ENCODE measurements around the gene ABR.
"Not testable (repeated sequence)": the region's sequence is repeated elsewhere in the genome, so short reads cannot be mapped to it uniquely, and the experiment has no call there.

The ABR gene

GRCh38 chr17:981292-981658 lies 198.5 kb downstream of the ABR start:
- no peak for DNase-seq (ENCODE audit: low spot score)

- peak; percentile 88 for DNase-seq (ENCODE audit: low spot score)
Observed at GRCh38 chr17:980406-981291, 199.1 kb downstream of the ABR start.

DNA sequence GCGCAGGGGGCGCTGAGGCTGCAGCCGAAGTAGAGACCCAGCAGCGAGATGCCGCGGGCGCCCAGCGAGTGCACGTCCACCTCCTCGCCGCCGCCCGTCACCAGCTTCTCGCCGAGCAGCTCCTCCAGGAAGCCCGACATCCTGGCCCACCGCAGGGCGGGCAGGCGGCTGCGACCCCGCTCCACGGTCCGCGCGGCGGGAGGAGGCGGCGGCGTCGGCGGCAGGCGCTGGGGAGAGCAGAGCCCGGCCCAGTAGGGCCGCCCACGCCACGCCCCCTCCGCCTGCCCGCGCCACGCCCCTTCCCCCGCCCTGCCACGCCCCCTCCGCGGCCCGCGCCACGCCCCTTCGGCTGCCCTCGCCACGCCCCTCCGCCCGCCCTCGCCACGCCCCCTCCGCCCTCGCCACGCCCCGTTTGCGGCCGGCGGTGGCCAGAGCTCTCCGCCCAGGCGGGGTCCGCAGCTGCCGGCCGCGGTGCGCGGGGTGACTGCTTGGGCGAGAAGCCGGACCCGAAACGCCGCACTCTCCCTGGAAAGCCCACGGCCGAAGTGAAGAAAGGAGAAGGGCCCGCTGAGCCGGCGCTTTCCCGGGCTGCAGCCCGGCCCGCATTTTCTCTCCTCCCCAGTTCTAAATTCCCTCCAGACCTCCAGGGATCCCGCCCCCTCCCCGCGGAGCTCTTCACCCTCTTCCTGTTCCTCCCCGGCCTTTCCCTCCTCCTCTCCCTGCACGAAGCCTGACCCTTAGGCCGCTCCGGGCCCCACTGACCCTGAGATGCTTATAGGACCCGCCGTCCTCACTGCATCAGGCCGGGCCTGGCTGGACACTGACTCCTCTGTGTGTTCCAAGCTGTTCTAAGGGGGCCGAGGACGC lies 200.0 kb downstream of the ABR start, which contains the start of gene NXN:
Gene NXN (minus strand): TSS at position 238 of the 867 bp plus-strand sequence.
- peak; percentile 59 for DNase-seq (ENCODE audit: low spot score)

DNA sequence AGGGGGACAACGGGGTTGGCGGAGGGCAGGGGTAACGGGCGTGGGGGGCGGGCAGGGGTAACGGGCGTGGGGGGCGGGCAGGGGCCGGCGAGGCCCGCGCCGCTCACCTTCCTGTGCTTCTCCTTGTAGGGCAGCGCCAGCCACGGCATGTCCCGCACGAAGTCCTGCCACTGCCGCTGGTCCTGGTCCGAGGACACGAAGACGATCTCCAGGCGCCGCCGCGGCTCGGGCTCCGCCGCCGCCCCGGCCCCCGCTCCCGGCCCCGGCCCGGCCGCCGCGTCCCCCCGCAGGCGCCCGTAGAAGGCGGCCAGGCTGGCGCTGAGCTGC lies 200.6 kb downstream of the ABR start:
- DNase-seq (ENCODE audit: low spot score): no peak

GRCh38 chr17:978103-979093 lies 201.4 kb downstream of the ABR start:
- DNase-seq (ENCODE audit: low spot score): peak; percentile 9

DNA sequence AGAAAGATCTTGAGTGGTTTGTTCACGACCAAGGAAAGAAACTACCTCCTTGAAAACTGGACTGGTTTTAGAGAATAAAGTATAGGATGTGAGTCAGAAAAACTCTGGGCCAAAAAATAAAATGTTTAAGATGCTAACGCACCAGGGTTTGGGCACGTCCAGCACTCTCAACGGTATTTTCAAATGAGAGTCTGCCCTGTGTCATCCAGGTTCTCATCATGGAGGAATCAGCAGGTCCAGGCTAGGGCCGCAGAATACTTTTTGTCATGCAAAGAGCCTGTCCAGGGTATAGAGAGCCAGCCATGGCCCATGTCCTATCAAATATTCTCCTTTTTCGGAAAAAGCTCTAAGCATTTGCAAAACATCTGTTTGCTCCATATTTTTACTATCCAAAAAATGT lies 202.6 kb downstream of the ABR start:
- no peak for DNase-seq (ENCODE audit: low spot score)

GRCh38 chr17:976312-976711 lies 203.5 kb downstream of the ABR start:
- DNase-seq (ENCODE audit: low spot score): no peak

- no peak for DNase-seq (ENCODE audit: low spot score)
Observed at GRCh38 chr17:975371-975915, 204.3 kb downstream of the ABR start.

GRCh38 chr17:974778-975177 lies 205.0 kb downstream of the ABR start:
- not testable (repeated sequence) for DNase-seq (ENCODE audit: low spot score)

GRCh38 chr17:973053-973452 lies 206.7 kb downstream of the ABR start:
- peak; percentile 49 for DNase-seq (ENCODE audit: low spot score)

DNA sequence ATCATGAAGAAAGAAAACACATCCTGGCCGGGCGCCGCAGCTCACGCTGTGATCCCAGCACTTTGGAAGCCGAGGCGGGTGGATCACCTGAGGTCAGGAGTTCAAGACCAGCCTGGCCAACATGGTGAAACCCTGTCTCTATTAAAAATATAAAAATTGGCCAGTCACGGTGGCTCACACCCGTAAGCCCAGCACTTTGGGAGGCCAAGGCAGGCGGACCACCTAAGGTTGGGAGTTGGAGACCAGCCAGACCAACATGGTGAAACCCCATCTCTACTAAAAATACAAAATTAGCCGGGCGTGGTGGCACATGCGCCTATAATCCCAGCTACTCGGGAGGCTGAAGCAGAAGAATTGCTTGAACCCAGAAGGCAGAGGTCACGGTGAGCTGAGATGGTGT lies 207.9 kb downstream of the ABR start:
- not testable (repeated sequence) for DNase-seq (ENCODE audit: low spot score)

- DNase-seq (ENCODE audit: low spot score): no peak
Observed at GRCh38 chr17:970364-970763, 209.4 kb downstream of the ABR start.

GRCh38 chr17:969811-970355 lies 209.9 kb downstream of the ABR start:
- DNase-seq (ENCODE audit: low spot score): no peak

- DNase-seq (ENCODE audit: low spot score): no peak
Observed at GRCh38 chr17:968812-969730, 210.7 kb downstream of the ABR start.

DNA sequence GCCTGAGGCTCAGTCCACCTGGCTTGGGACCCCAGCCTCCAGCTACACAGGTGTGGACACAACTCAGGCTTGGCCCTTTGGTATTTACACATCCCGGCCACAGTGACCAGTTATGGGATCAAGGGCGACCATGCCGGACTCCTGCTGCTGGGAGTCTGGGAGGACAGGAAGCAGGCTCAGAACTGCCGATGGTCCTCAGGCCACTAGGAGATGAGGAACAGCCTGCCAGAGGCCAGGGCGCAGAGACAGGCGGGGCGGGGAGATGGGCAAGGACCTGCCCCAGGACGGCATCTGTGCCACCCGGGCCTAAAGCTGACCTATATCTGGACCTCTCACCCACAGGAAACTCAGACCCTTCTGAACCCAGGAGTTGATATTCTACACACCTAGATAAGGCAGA lies 212.7 kb downstream of the ABR start:
- no peak for DNase-seq (ENCODE audit: low spot score)

GRCh38 chr17:965311-965989 lies 214.3 kb downstream of the ABR start:
- no peak for DNase-seq (ENCODE audit: low spot score)

- no peak for DNase-seq (ENCODE audit: low spot score)
Observed at GRCh38 chr17:964876-965275, 214.9 kb downstream of the ABR start.

- no peak for DNase-seq (ENCODE audit: low spot score)
Observed at GRCh38 chr17:962670-963069, 217.1 kb downstream of the ABR start.

DNA sequence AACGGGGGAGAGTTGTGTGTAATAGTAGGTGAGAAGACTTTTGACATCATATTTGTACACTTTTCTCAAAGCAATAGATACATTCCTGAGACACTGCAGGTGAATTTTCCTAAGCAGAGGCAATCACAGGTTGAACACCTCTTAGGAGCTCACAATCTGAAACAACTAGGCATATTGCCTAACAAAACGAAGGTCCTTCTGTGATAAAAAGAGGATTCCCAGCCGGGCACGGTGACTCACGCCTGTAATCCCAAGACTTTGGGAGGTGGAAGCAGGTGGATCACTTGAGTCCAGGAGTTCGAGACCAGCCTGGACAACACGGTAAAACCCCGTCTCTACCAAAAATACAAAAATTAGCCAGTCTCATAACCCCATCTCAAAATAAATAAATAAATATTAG lies 217.6 kb downstream of the ABR start:
- no peak for DNase-seq (ENCODE audit: low spot score)
